Measurements from ENCODE around the gene CLDN1.

- TF ChIP-seq TAF1 (IDR thresholded peaks at IDR 0.05; ENCODE audit: low read depth) (no peak), POLR2AphosphoS5 (IDR thresholded peaks at IDR 0.05) (no peak), RAD21 (conservative IDR thresholded peaks at IDR 0.05) (no peak), EZH2 (IDR thresholded peaks at IDR 0.05; ENCODE audit: borderline replicate concordance, insufficient read depth, low read length, poor library complexity, severe bottlenecking) (no peak), EP300 (conservative IDR thresholded peaks at IDR 0.05; ENCODE audit: poor library complexity, severe bottlenecking) (no peak)
- TF ChIP-seq, protein P1, sequence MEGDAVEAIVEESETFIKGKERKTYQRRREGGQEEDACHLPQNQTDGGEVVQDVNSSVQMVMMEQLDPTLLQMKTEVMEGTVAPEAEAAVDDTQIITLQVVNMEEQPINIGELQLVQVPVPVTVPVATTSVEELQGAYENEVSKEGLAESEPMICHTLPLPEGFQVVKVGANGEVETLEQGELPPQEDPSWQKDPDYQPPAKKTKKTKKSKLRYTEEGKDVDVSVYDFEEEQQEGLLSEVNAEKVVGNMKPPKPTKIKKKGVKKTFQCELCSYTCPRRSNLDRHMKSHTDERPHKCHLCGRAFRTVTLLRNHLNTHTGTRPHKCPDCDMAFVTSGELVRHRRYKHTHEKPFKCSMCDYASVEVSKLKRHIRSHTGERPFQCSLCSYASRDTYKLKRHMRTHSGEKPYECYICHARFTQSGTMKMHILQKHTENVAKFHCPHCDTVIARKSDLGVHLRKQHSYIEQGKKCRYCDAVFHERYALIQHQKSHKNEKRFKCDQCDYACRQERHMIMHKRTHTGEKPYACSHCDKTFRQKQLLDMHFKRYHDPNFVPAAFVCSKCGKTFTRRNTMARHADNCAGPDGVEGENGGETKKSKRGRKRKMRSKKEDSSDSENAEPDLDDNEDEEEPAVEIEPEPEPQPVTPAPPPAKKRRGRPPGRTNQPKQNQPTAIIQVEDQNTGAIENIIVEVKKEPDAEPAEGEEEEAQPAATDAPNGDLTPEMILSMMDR (IDR thresholded peaks at IDR 0.05; ENCODE audit: poor library complexity, severe bottlenecking), result no peak
Observed at GRCh38 chr3:190361791-190362190, 39.5 kb upstream of the CLDN1 start.
